KMS-11 (cell line): ENCODE measurements around the gene MAP3K5.

Experiments used
- H2AFZ ChIP-seq: fragments of 200-600 bp; sonication (generic); 2 replicates; pipeline ENCODE4 v1.6.1; 2016; ENCODE audit warnings: antibody characterized with exemption, mixed run types, low read depth
- H3K27ac ChIP-seq: fragments of 200-600 bp; sonication (generic); 2 replicates; pipeline ENCODE4 v1.6.1; 2016; ENCODE audit warnings: mild to moderate bottlenecking, mixed run types
- H3K27me3 ChIP-seq: fragments of 200-600 bp; sonication (generic); 2 replicates; pipeline ENCODE4 v1.6.1; 2017; ENCODE audit warnings: mild to moderate bottlenecking, low read depth, mixed run types, moderate library complexity; ENCODE audit not compliant: insufficient read depth
- H3K36me3 ChIP-seq: fragments of 200-600 bp; sonication (generic); 2 replicates; pipeline ENCODE4 v1.6.1; 2017; ENCODE audit warnings: mild to moderate bottlenecking, mixed run types; ENCODE audit not compliant: insufficient read depth
- H3K4me1 ChIP-seq: fragments of 200-600 bp; sonication (generic); 2 replicates; pipeline ENCODE4 v1.6.1; 2016; ENCODE audit warnings: mild to moderate bottlenecking, low read depth, mixed run types; ENCODE audit not compliant: poor library complexity, severe bottlenecking
- H3K4me2 ChIP-seq: fragments of 200-600 bp; sonication (generic); 2 replicates; pipeline ENCODE4 v1.7.0; 2016; ENCODE audit warnings: mild to moderate bottlenecking, mixed run types
- H3K4me3 ChIP-seq: fragments of 200-600 bp; sonication (generic); IDR thresholded peaks from 2 replicates; pipeline ENCODE4 v1.6.1; 2017; ENCODE audit warnings: low read depth, low read length, mixed read lengths; ENCODE audit not compliant: insufficient read depth
- H3K79me2 ChIP-seq: fragments of 200-600 bp; sonication (generic); 2 replicates; pipeline ENCODE4 v1.6.1; 2016; ENCODE audit warnings: low read depth, mixed run types; ENCODE audit not compliant: insufficient read depth
- H3K9ac ChIP-seq: fragments of 200-600 bp; sonication (generic); 2 replicates; pipeline ENCODE4 v1.6.1; 2016; ENCODE audit warnings: mild to moderate bottlenecking, mixed run types
- H4K20me1 ChIP-seq: fragments of 200-600 bp; sonication (generic); 2 replicates; pipeline ENCODE4 v1.6.1; 2016; ENCODE audit warnings: mild to moderate bottlenecking, mixed run types; ENCODE audit not compliant: insufficient read depth
- CTCF ChIP-seq: fragments of 200-600 bp; sonication (generic); conservative IDR thresholded peaks from 2 replicates; pipeline ENCODE4 v1.6.1; 2017; ENCODE audit warnings: low read depth, mild to moderate bottlenecking, antibody characterized with exemption, low read length, moderate library complexity, mixed read lengths

Gene MAP3K5

GRCh38 chr6:136669299-136669699 lies 123.0 kb downstream of the MAP3K5 start:
- Histone ChIP-seq H3K79me2 (no peaks in the 10 kb centered on the region), H3K4me1 (no peaks in the 10 kb centered on the region), H2AFZ (no peak overlapping the region), H3K27ac (no peak overlapping the region), H3K4me3 (no peak overlapping the region), H4K20me1 (no peaks in the 10 kb centered on the region), H3K9ac (no peak overlapping the region), H3K36me3 (no peaks in the 10 kb centered on the region), H3K27me3 (no peaks in the 10 kb centered on the region), H3K4me2 (no peak overlapping the region)
- no peak for TF ChIP-seq CTCF

GRCh38 chr6:136668571-136668970 lies 123.7 kb downstream of the MAP3K5 start:
- Histone ChIP-seq H3K27me3 (no peaks in the 10 kb centered on the region), H3K4me3 (no peak overlapping the region), H3K27ac (no peak overlapping the region), H3K36me3 (no peaks in the 10 kb centered on the region), H4K20me1 (no peaks in the 10 kb centered on the region), H2AFZ (no peak overlapping the region), H3K79me2 (no peaks in the 10 kb centered on the region), H3K9ac (no peak overlapping the region), H3K4me1 (no peaks in the 10 kb centered on the region), H3K4me2 (no peak overlapping the region)
- TF ChIP-seq CTCF: no peak

- Histone ChIP-seq H4K20me1 (no peaks in the 10 kb centered on the region), H3K4me2 (no peak overlapping the region), H2AFZ (no peak overlapping the region), H3K9ac (no peak overlapping the region), H3K27ac (no peak overlapping the region), H3K4me3 (no peak overlapping the region), H3K36me3 (no peaks in the 10 kb centered on the region), H3K4me1 (no peaks in the 10 kb centered on the region), H3K27me3 (no peaks in the 10 kb centered on the region), H3K79me2 (no peaks in the 10 kb centered on the region)
- no peak for TF ChIP-seq CTCF
Observed at GRCh38 chr6:136666041-136666440, 126.2 kb downstream of the MAP3K5 start.

GRCh38 chr6:136662347-136663237 lies 129.7 kb downstream of the MAP3K5 start:
- Histone ChIP-seq H3K4me3 (no peak overlapping the region), H3K79me2 (no peaks in the 10 kb centered on the region), H3K4me2 (no peak overlapping the region), H3K27ac (no peak overlapping the region), H4K20me1 (no peaks in the 10 kb centered on the region), H3K36me3 (no peaks in the 10 kb centered on the region), H2AFZ (no peak overlapping the region), H3K9ac (no peak overlapping the region), H3K27me3 (no peaks in the 10 kb centered on the region), H3K4me1 (no peaks in the 10 kb centered on the region)
- no peak for TF ChIP-seq CTCF
